K562 (cell line): Measurements from ENCODE around the gene EPHB1. TPM values are rescaled to one million over a fixed set of nuclear protein-coding genes. Genes with fewer than 3 reads are reported as not detected.

Experiments used
- ATAC-seq: fragments of 200-7000 bp; cut with Tn5 transposase; 3 replicates; pipeline ENCODE4 v1.9.1; 2020; ENCODE audit warnings: moderate library complexity
- BruUV-seq: library from RNA; stranded (reverse); fragments of 400-500 nt; replicated peaks from 2 replicates; lab custom pipeline; 2021; lab: Mats Ljungman, UMichigan
- CTCF ChIA-PET: fragments of 300-600 bp; formaldehyde crosslinking; extraction: SDS; loops from one replicate; lab custom pipeline; 2021; ENCODE audit warnings: low intra/inter-chr PET ratio; lab: Yijun Ruan, JAX
- POLR2A ChIA-PET: fragments of 300-600, 350-650 bp; sonication (Branson Sonifier 250); formaldehyde crosslinking; extraction: SDS; loops from one replicate; lab custom pipeline; 2021; ENCODE audit warnings: antibody characterized with exemption, inconsistent platforms; lab: Yijun Ruan, JAX
- DNase-seq, 4 experiments: peaks; one replicate each; pipeline versions ENCODE4 v3.0.0 to v3.0.0-alpha.2; 2011 to 2018; ENCODE audit warnings: low spot score in 3 of 4, mixed read lengths in 3 of 4; ENCODE audit errors: extremely low read depth in 1 of 4
- FAIRE-seq: peaks from 2 replicates; lab custom pipeline; 2011; peaks lifted over from hg19 to GRCh38; lab: Jason Lieb, UNC
- H2AFZ ChIP-seq: 2 replicates; pipeline ENCODE4 v1.6.0; 2011; ENCODE audit warnings: low read depth, low read length, control low read depth, inconsistent platforms
- H3K27ac ChIP-seq: fragments of 200-600 bp; 3 replicates; pipeline ENCODE4 v1.8.0; 2011; ENCODE audit warnings: low read depth, mild to moderate bottlenecking, control low read depth, inconsistent platforms, low read length, moderate library complexity, mixed read lengths; ENCODE audit errors: extremely low read depth
- H3K27me3 ChIP-seq, 2 experiments: fragments of 300-600 bp in 1 of 2; 2 replicates in 1 of 2; 3 replicates in 1 of 2; pipeline versions ENCODE4 v1.6.0 to v1.8.0; 2011; ENCODE audit warnings: inconsistent platforms in 2 of 2, low read length in 2 of 2, mild to moderate bottlenecking in 1 of 2, mixed read lengths in 1 of 2, moderate library complexity in 1 of 2; ENCODE audit not compliant: control insufficient read depth in 2 of 2, insufficient read depth in 2 of 2
- H3K36me3 ChIP-seq: fragments of 300-600 bp; 3 replicates; pipeline ENCODE4 v1.8.0; 2011; ENCODE audit warnings: mild to moderate bottlenecking, low read length, inconsistent platforms; ENCODE audit not compliant: control insufficient read depth, insufficient read depth
- H3K4me1 ChIP-seq, 2 experiments: fragments of 200-600 bp in 1 of 2; replicated peaks in 1 of 2; 2 replicates in 1 of 2; 3 replicates in 1 of 2; pipeline versions ENCODE4 v1.5.1 to v1.8.0; 2011; ENCODE audit warnings: inconsistent platforms in 2 of 2, low read length in 2 of 2, mild to moderate bottlenecking in 1 of 2, mixed read lengths in 1 of 2, moderate library complexity in 1 of 2; ENCODE audit not compliant: control insufficient read depth in 2 of 2, insufficient read depth in 2 of 2
- H3K4me2 ChIP-seq: 2 replicates; pipeline ENCODE4 v1.6.1; 2011; ENCODE audit warnings: low read length, control low read depth, inconsistent platforms, mixed read lengths; ENCODE audit not compliant: insufficient read depth
- H3K4me3 ChIP-seq: fragments of 200-600 bp; sonication (generic), shearing (Covaris generic); 2 replicates; pipeline ENCODE4 v1.5.1; 2016; ENCODE audit warnings: control low read depth, inconsistent platforms
- H3K79me2 ChIP-seq: fragments of 200-600 bp; 3 replicates; pipeline ENCODE4 v1.8.0; 2011; ENCODE audit warnings: low read length, inconsistent platforms; ENCODE audit not compliant: control insufficient read depth, insufficient read depth
- H3K9ac ChIP-seq, 2 experiments: 2 replicates each; pipeline versions ENCODE4 v1.6.0 to v1.6.1; 2011; ENCODE audit warnings: low read depth in 2 of 2, low read length in 2 of 2, control low read depth in 1 of 2, inconsistent platforms in 1 of 2, mild to moderate bottlenecking in 1 of 2, mixed read lengths in 1 of 2; ENCODE audit not compliant: insufficient read depth in 1 of 2
- H3K9me1 ChIP-seq: one replicate; pipeline ENCODE4 v1.6.0; 2011; ENCODE audit warnings: inconsistent platforms, mild to moderate bottlenecking, low read length, moderate library complexity; ENCODE audit not compliant: control insufficient read depth, insufficient read depth
- H3K9me3 ChIP-seq: replicated peaks from 2 replicates; pipeline ENCODE4 v1.5.1; 2011; ENCODE audit warnings: low read depth, low read length, inconsistent platforms; ENCODE audit not compliant: control insufficient read depth, insufficient read depth
- H4K20me1 ChIP-seq: replicated peaks from 2 replicates; pipeline ENCODE4 v1.6.1; 2011; ENCODE audit warnings: low read length, inconsistent platforms, mixed read lengths; ENCODE audit not compliant: control insufficient read depth, insufficient read depth
- CREB1 ChIP-seq, 2 experiments: sonication (generic) in 1 of 2; formaldehyde crosslinking in 1 of 2; IDR thresholded peaks; 2 replicates each; pipeline versions ENCODE4 v1.6.1 to v1.8.0; 2012 to 2022; ENCODE audit warnings: inconsistent platforms in 1 of 2, mild to moderate bottlenecking in 1 of 2, missing genetic modification reagents in 1 of 2, moderate library complexity in 1 of 2
- NBN ChIP-seq: fragments of 450-650 bp; IDR thresholded peaks from 2 replicates; pipeline ENCODE4 v1.6.1; 2016; ENCODE audit warnings: low read depth, mild to moderate bottlenecking
- RBM17 ChIP-seq: fragments of 200-400 bp; formaldehyde crosslinking; IDR thresholded peaks from 2 replicates; pipeline ENCODE4 v1.6.1; 2017; ENCODE audit warnings: low read depth, mild to moderate bottlenecking, low read length, borderline replicate concordance
- SMAD2 ChIP-seq: fragments of 150-350 bp; IDR thresholded peaks from 2 replicates; pipeline ENCODE4 v1.6.1; 2014; ENCODE audit warnings: low read depth, mild to moderate bottlenecking, low read length
- SPI1 ChIP-seq: IDR thresholded peaks from 2 replicates; pipeline ENCODE4 v1.6.1; 2011; ENCODE audit warnings: low read depth, low read length, control low read depth, borderline replicate concordance
- TFAP4 ChIP-seq: sonication (generic); formaldehyde crosslinking; IDR thresholded peaks from 2 replicates; pipeline ENCODE4 v1.8.0; 2022; ENCODE audit warnings: missing genetic modification reagents, mild to moderate bottlenecking, moderate library complexity, borderline replicate concordance
- YY1 ChIP-seq, 3 experiments: IDR thresholded peaks; 2 replicates each; pipeline ENCODE4 v1.6.1; 2011; ENCODE audit warnings: low read length in 2 of 3, mild to moderate bottlenecking in 2 of 3, moderate library complexity in 2 of 3, borderline replicate concordance in 1 of 3, control low read depth in 1 of 3, low read depth in 1 of 3; ENCODE audit not compliant: insufficient read depth in 3 of 3, insufficient replicate concordance in 2 of 3, control insufficient read depth in 1 of 3, insufficient read length in 1 of 3; ENCODE audit errors: extremely low read depth in 1 of 3
- ZNF165 ChIP-seq: fragments of 250-450 bp; sonication (Bioruptor Pico); IDR thresholded peaks from 2 replicates; pipeline ENCODE4 v1.4.0; 2020; ENCODE audit warnings: borderline replicate concordance
- ZNF561 ChIP-seq: fragments of 450-650 bp; formaldehyde crosslinking; conservative IDR thresholded peaks from 2 replicates; pipeline ENCODE4 v1.4.0; 2020; ENCODE audit warnings: mild to moderate bottlenecking, moderate library complexity
- ZNF699 ChIP-seq: fragments of 250-450 bp; sonication (Bioruptor Pico); IDR thresholded peaks from 2 replicates; pipeline ENCODE4 v1.8.0; 2021; ENCODE audit warnings: mild to moderate bottlenecking, moderate library complexity; ENCODE audit not compliant: insufficient replicate concordance
- WGBS: fragments of 100-300 bp; shearing (Covaris generic); methylation state at CpG from one replicate; pipeline ENCODE4 v1.1.6; 2016; ENCODE audit warnings: low coverage, mixed read lengths; ENCODE audit not compliant: insufficient coverage; ENCODE audit errors: missing lambda C conversion rate; 5-methylcytosine and 5-hydroxymethylcytosine counted together
- in situ Hi-C: fragments of 300-500 bp; cut with MboI; formaldehyde crosslinking; loops from 4 replicates; pipeline ENCODE4 v1.15.0; 2018; ENCODE audit warnings: inconsistent platforms, mixed read lengths
- intact Hi-C: fragments of 100-400 bp; cut with micrococcal nuclease; formaldehyde crosslinking; loops from 2 replicates; pipeline ENCODE4 v1.14.2; 2022
- polyA plus RNA-seq, 8 experiments: library from polyadenylated mRNA; depleted of rRNA in 4 of 8; stranded (reverse) in 5 of 8; unstranded in 3 of 8; fragments of >200 nt; fragmentation: Nextera tagmentation in 2 of 8; fragmentation: Illumina TruSeq in 1 of 8; extraction: Ambion mirVana in 2 of 8; extraction: Trizol in 1 of 8; gene quantifications; 2 replicates each; pipeline versions ENCODE4 v1.2.1 to v1.2.3, GENCODE V29; 2011 to 2014; ENCODE audit warnings: inconsistent platforms in 1 of 8, missing spikeins in 1 of 8
- total RNA-seq, 7 experiments: library from RNA; depleted of rRNA in 6 of 7; stranded (reverse); fragments of >200 nt in 6 of 7; fragmentation: Illumina TruSeq in 2 of 7; extraction: Trizol in 2 of 7; gene quantifications; 2 replicates each; pipeline versions ENCODE4 v1.2.1 to v1.2.3, GENCODE V29; 2011 to 2021; ENCODE audit warnings: low replicate concordance in 1 of 7
- TF ChIP-seq, protein P1 (sequence below): IDR thresholded peaks from 2 replicates; pipeline ENCODE4 v1.6.1; 2014; ENCODE audit warnings: antibody characterized with exemption

Gene EPHB1
- total and polyA plus RNA-seq, 9 of the 15 experiments (the other 6 are each of a cell fraction or from before 2014, with no cell fraction given) = 0.29 TPM; not detected in 8

DNA sequence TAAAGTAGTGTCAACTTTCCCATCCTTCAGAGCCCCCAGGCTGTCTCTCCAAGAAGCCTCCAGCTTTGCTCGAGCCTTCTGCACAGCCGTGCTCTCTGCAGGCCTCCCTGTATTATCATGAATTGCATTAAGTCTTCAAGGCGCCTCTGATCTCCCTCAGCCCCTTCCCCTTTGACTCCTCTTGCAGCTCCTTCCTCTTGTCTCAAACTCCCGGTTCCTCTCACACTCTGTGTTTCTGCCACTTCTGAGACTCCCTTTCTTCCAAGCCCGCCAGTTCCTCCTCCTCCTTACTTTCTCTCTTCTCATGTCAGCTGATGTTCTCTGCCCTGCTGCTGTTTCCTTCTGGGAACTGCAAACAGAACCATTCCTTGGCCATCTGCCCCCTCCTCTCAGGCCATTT is 418.8 kb downstream of the EPHB1 start:
- H3K9ac ChIP-seq = no peak overlapping the region
- no peak for FAIRE-seq
- no peaks in the 10 kb centered on the region for H3K79me2 ChIP-seq
- no peaks in the 10 kb centered on the region for H3K27me3 ChIP-seq
- ChIA-PET POLR2A (no interaction called here), CTCF (no interaction called here)
- H3K36me3 ChIP-seq = no peaks in the 10 kb centered on the region
- H3K4me2 ChIP-seq = no peak overlapping the region
- no peak overlapping the region for H3K4me3 ChIP-seq
- no TSS peak for BruUV-seq
- H2AFZ ChIP-seq = no peak overlapping the region
- no peak for TF ChIP-seq SPI1
- TF ChIP-seq NBN = no peak
- TF ChIP-seq ZNF165 (CRISPR knock-in tag) = no peak
- TF ChIP-seq SMAD2 = no peak
- TF ChIP-seq YY1 (IDR thresholded peaks at IDR 0.05; ENCODE audit: borderline replicate concordance in 1 of 3, control insufficient read depth in 1 of 3, extremely low read depth in 1 of 3, insufficient read depth in 3 of 3, insufficient read length in 1 of 3, insufficient replicate concordance in 2 of 3, low read depth in 1 of 3, low read length in 2 of 3) = no peak
- TF ChIP-seq ZNF699 = no peak
- no peak for TF ChIP-seq TFAP4 (CRISPR knock-in tag)
- TF ChIP-seq CREB1 (IDR thresholded peaks at IDR 0.05) = no peak
- TF ChIP-seq CREB1 (CRISPR knock-in tag; IDR thresholded peaks at IDR 0.05) = no peak
- no peak for TF ChIP-seq RBM17
- TF ChIP-seq, protein P1, sequence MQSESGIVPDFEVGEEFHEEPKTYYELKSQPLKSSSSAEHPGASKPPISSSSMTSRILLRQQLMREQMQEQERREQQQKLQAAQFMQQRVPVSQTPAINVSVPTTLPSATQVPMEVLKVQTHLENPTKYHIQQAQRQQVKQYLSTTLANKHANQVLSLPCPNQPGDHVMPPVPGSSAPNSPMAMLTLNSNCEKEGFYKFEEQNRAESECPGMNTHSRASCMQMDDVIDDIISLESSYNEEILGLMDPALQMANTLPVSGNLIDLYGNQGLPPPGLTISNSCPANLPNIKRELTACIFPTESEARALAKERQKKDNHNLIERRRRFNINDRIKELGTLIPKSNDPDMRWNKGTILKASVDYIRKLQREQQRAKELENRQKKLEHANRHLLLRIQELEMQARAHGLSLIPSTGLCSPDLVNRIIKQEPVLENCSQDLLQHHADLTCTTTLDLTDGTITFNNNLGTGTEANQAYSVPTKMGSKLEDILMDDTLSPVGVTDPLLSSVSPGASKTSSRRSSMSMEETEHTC = no peak
- no peak for TF ChIP-seq ZNF561 (CRISPR knock-in tag)
- H3K9me1 ChIP-seq = no peaks in the 10 kb centered on the region
- DNase-seq = no peak
- H3K9me3 ChIP-seq = no peaks in the 10 kb centered on the region
- no peaks in the 10 kb centered on the region for H3K4me1 ChIP-seq
- intact Hi-C loops (no loop called here), in situ Hi-C loops (no loop called here)
- no peak for ATAC-seq
- no peak overlapping the region for H3K27ac ChIP-seq
- WGBS = 3% methylated on average over 3 of the region's 5 CpGs
- H4K20me1 ChIP-seq = no peaks in the 10 kb centered on the region
